ENCODE measurements around the gene RAPGEF2. TPM values are rescaled to one million over a fixed set of nuclear protein-coding genes. Genes with fewer than 3 reads are reported as not detected.

RAPGEF2 gene
- total RNA-seq, 2 donors from 2014 or later = 22.8 to 40.0 TPM

DNA sequence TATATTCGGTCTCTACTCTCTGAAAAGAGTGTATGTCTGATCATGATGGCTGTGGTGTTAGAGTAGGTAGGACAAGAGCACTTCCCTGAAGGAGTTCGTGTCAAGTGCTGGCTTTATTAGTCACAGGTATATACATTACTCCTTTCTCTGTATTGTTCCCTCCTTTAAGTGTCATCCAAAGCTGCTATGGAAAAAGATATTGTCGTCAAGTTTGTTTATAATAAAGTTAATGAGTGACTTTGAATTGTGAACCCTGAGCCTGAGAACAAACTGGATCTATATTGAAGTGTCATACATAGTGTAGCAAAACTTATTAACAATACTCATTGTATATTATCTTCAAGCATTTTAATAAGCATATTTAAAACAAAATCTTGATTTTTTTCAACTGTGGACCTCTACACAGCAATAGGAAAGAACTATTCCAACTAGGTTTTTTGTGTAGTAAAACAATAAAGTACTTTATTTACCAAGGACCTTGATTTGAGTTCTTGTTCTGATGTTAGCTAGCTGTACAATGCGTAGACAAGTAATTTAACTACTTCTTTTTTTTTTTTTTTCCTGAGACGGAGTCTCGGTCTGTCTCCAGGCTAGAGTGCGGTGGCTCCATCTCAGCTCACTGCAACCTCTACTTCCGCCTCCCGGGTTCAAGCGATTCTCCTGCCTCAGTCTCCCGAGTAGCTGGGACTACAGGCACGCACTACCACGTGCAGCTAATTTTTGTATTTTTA is 177.7 kb downstream of the RAPGEF2 start:
- Histone ChIP-seq H3K27ac (peak overlapping the region; percentile 46), H3K36me3 (no peaks in the 10 kb centered on the region), H3K9ac (ENCODE audit: low read depth in 2 of 2, low read length in 2 of 2) (no peak overlapping the region), H3K9me3 (no peaks in the 10 kb centered on the region), H3K4me1 (no peaks in the 10 kb centered on the region), H3K27me3 (no peaks in the 10 kb centered on the region), H3K4me3 (no peak overlapping the region)
- intact Hi-C loops (cut with DNase I) = no loop called here
- TF ChIP-seq, protein P1, sequence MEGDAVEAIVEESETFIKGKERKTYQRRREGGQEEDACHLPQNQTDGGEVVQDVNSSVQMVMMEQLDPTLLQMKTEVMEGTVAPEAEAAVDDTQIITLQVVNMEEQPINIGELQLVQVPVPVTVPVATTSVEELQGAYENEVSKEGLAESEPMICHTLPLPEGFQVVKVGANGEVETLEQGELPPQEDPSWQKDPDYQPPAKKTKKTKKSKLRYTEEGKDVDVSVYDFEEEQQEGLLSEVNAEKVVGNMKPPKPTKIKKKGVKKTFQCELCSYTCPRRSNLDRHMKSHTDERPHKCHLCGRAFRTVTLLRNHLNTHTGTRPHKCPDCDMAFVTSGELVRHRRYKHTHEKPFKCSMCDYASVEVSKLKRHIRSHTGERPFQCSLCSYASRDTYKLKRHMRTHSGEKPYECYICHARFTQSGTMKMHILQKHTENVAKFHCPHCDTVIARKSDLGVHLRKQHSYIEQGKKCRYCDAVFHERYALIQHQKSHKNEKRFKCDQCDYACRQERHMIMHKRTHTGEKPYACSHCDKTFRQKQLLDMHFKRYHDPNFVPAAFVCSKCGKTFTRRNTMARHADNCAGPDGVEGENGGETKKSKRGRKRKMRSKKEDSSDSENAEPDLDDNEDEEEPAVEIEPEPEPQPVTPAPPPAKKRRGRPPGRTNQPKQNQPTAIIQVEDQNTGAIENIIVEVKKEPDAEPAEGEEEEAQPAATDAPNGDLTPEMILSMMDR (IDR thresholded peaks at IDR 0.05) = no peak
- no peak for DNase-seq

DNA sequence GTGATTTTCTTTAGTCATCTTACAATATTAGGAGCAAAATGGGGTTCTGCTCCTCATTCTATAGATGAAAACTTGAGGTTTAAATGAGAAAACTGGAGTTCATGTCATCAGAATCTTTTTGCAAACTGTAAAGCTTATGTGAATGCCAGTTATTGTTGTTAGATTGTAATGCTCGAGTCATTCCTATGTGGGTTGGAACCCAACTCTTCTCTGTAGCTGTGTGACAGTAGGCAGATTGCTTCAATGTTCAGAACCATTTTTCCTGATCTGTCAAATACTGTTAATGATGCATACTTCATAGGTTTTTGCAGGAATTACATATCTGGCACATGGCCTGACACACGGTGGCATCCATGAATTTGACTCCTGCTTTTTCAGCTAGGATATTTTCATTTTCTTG is 178.9 kb downstream of the RAPGEF2 start:
- DNase-seq = no peak
- TF ChIP-seq, protein P1 (IDR thresholded peaks at IDR 0.05) = no peak
- H3K9me3 ChIP-seq = no peaks in the 10 kb centered on the region
- H3K36me3 ChIP-seq = no peaks in the 10 kb centered on the region
- H3K4me1 ChIP-seq = no peaks in the 10 kb centered on the region
- no peak overlapping the region for H3K27ac ChIP-seq
- intact Hi-C loops (cut with DNase I) = no loop called here
- no peak overlapping the region for H3K9ac ChIP-seq (ENCODE audit: low read depth in 2 of 2, low read length in 2 of 2)
- no peaks in the 10 kb centered on the region for H3K27me3 ChIP-seq
- no peak overlapping the region for H3K4me3 ChIP-seq

- Histone ChIP-seq H3K9ac (ENCODE audit: low read depth in 2 of 2, low read length in 2 of 2) (no peak overlapping the region), H3K9me3 (no peaks in the 10 kb centered on the region), H3K27ac (no peak overlapping the region), H3K4me1 (no peaks in the 10 kb centered on the region), H3K36me3 (no peaks in the 10 kb centered on the region), H3K4me3 (no peak overlapping the region), H3K27me3 (no peaks in the 10 kb centered on the region)
- DNase-seq = no peak
- TF ChIP-seq, protein P1 (IDR thresholded peaks at IDR 0.05) = no peak
- intact Hi-C loops (cut with DNase I) = no loop called here
Measured at GRCh38 chr4:159282329-159282728, 179.4 kb downstream of the RAPGEF2 start.

DNA sequence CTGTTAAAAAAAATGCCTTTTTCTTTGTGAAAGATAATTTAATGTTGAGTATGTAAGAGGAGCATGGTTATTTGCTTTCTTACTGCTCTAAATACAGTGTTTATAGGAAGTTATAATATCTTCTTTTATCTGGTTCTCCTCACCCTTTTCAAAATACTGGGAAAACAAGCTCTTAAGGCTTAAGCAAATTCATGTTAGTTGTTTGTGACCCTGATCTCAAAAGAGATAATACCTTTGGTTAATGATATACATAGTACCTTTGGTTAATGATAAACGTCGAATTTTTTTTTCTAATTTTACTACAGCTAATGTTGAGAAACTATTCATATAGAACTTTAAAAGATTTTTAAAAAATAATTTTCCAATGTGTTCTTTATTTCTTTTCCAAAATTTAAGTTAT is 180.1 kb downstream of the RAPGEF2 start:
- H3K4me1 ChIP-seq = no peaks in the 10 kb centered on the region

GRCh38 chr4:159283696-159284095 is 180.8 kb downstream of the RAPGEF2 start:
- TF ChIP-seq, protein P1 (IDR thresholded peaks at IDR 0.05) = no peak
- H3K36me3 ChIP-seq = no peaks in the 10 kb centered on the region
- DNase-seq = no peak
- no peak overlapping the region for H3K4me3 ChIP-seq
- H3K27me3 ChIP-seq = no peaks in the 10 kb centered on the region
- H3K9me3 ChIP-seq = no peaks in the 10 kb centered on the region
- intact Hi-C loops (cut with DNase I) = no loop called here
- H3K9ac ChIP-seq (ENCODE audit: low read depth in 2 of 2, low read length in 2 of 2) = no peak overlapping the region
- no peaks in the 10 kb centered on the region for H3K4me1 ChIP-seq
- no peak overlapping the region for H3K27ac ChIP-seq

More for the DNA sequence above, 180.1 kb downstream of the RAPGEF2 start:
- no peak overlapping the region for H3K9ac ChIP-seq (ENCODE audit: low read depth in 2 of 2, low read length in 2 of 2)
- H3K4me3 ChIP-seq = no peak overlapping the region
- H3K36me3 ChIP-seq = no peaks in the 10 kb centered on the region
- no peaks in the 10 kb centered on the region for H3K9me3 ChIP-seq
- DNase-seq = no peak
- TF ChIP-seq, protein P1 (IDR thresholded peaks at IDR 0.05) = no peak
- H3K27ac ChIP-seq = no peak overlapping the region
- H3K27me3 ChIP-seq = no peaks in the 10 kb centered on the region
- intact Hi-C loops (cut with DNase I) = no loop called here

Measured in colonic mucosa (tissue), 4 donors.